ENCODE data around the gene TMEM238L. TPM values are rescaled to one million over a fixed set of nuclear protein-coding genes. Genes with fewer than 3 reads are reported as not detected.

The TMEM238L gene
- total RNA-seq, 4 donors from 2014 or later, result 0.23 to 7.0 (median 3.1) TPM

DNA sequence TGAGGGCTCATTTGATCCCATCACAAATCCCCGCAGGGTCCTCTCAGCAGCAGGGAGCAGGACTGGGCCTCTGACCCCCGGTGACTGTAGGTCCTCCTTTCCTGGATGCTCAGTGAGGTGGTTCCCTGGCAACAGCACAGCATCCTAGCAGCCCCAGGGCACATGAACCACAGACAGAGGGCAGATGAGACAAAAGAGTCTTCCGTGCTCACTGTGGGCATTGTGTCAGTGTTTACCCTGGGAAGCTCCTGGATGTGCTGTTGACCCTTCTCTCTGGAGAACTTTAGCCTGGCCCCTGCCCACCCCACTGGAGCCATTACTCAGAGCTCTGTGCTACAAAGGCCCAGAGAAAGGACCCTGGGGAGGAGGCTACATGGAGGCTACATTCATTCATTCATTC, 52.3 kb downstream of the TMEM238L start:
- 83 to 89% methylated on average over 2 to 3 of the region's 3 CpGs for WGBS, 2 donors
- no peak overlapping the region for H3K4me3 ChIP-seq (ENCODE audit: low read depth, poor library complexity, severe bottlenecking)
- no peak for TF ChIP-seq POLR2A (IDR thresholded peaks at IDR 0.05)
- TF ChIP-seq, protein P1, sequence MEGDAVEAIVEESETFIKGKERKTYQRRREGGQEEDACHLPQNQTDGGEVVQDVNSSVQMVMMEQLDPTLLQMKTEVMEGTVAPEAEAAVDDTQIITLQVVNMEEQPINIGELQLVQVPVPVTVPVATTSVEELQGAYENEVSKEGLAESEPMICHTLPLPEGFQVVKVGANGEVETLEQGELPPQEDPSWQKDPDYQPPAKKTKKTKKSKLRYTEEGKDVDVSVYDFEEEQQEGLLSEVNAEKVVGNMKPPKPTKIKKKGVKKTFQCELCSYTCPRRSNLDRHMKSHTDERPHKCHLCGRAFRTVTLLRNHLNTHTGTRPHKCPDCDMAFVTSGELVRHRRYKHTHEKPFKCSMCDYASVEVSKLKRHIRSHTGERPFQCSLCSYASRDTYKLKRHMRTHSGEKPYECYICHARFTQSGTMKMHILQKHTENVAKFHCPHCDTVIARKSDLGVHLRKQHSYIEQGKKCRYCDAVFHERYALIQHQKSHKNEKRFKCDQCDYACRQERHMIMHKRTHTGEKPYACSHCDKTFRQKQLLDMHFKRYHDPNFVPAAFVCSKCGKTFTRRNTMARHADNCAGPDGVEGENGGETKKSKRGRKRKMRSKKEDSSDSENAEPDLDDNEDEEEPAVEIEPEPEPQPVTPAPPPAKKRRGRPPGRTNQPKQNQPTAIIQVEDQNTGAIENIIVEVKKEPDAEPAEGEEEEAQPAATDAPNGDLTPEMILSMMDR (IDR thresholded peaks at IDR 0.05), result no peak
- intact Hi-C loops (cut with DNase I; ENCODE audit: low total_unique reads), result no loop called here
- no peak for DNase-seq (ENCODE audit: low spot score in 2 of 2)

DNA sequence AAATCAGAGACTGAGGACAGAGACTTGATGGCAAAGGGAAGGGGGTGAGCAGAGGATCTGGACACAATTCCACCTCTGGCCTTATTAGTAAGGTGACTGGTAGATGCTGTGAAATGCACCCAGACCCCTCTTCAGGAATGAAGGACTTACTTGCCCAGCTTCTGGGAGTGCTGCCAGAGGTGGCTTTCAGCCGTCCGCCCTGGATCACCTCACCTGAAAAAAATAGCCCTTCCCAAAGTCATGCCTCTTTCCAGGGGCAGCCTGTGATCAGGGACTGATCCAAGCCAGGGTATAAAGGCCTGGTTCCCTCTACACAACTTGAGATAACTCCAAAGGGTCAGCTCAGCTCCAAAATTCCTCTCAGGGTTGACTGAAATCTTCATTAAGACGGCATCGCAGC, 53.7 kb downstream of the TMEM238L start:
- no peak for TF ChIP-seq POLR2A (IDR thresholded peaks at IDR 0.05)
- TF ChIP-seq, protein P1 (IDR thresholded peaks at IDR 0.05), result no peak
- no peak overlapping the region for H3K4me3 ChIP-seq (ENCODE audit: low read depth, poor library complexity, severe bottlenecking)
- no peak for DNase-seq (ENCODE audit: low spot score in 2 of 2)
- intact Hi-C loops (cut with DNase I; ENCODE audit: low total_unique reads), result no loop called here
- 89 to 99% methylated on average over 4 of the region's 4 CpGs for WGBS, 2 donors

DNA sequence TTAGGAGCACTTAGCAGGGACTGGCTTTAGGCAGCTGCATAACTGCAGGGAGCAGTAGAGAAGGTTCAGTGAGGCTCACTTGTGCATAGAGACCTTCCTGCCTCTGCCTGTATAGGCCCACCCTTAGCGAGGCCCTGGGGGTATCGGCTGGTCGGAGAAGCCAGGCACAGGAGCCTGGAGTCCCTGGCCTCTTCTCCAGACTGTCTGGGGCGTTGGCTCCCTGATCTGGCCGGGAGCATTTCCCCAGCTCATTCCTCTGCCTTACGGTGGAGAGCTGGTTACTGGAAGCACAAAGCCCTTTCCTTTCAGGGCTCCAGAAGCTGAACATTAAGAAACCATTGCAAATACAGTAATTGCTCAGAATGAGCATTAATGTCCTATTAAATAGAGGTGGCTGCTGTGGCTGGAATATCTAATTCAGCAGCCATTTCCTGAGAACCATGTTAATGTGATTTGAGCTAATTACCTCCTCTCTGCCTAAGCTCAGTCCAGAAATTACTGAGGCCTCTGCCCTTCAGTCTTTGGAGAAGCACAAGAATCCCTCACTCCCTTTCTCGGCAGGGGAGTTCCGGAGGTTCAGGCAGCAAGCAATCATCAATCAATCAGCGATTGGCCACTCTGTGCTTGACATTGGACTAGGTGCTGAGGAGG, 55.2 kb downstream of the TMEM238L start:
- no peak for TF ChIP-seq POLR2A (IDR thresholded peaks at IDR 0.05)
- TF ChIP-seq, protein P1 (IDR thresholded peaks at IDR 0.05), result no peak
- intact Hi-C loops (cut with DNase I; ENCODE audit: low total_unique reads), result no loop called here
- no peak for DNase-seq (ENCODE audit: low spot score in 2 of 2)
- 35 to 45% methylated on average over 9 of the region's 9 CpGs for WGBS, 2 donors
- H3K4me3 ChIP-seq (ENCODE audit: low read depth, poor library complexity, severe bottlenecking), result no peak overlapping the region

DNA sequence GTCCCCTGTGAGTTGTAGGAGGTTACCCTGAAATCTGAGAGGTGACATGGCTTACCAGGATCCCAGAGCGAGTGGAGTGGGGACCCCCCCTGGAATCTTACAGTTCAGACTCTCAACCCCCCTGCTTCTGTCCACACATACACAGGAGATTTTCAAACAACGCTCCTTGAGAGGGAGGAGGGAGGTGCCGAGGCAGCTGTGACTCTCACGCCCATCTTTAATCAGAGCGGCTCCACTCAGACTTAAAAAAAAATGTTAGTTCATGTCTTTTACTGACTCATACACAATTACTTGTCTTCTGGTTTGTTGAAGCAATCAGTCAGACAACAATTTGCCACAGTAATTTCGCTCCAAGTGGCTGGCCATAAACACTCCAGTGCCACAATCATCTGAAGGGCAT, 58.7 kb downstream of the TMEM238L start:
- 18 to 31% methylated on average over 6 of the region's 6 CpGs for WGBS, 2 donors
- intact Hi-C loops (cut with DNase I; ENCODE audit: low total_unique reads), result no loop called here
- TF ChIP-seq, protein P1 (IDR thresholded peaks at IDR 0.05), result no peak
- no peak for TF ChIP-seq POLR2A (IDR thresholded peaks at IDR 0.05)
- no peak overlapping the region for H3K4me3 ChIP-seq (ENCODE audit: low read depth, poor library complexity, severe bottlenecking)
- peak in 1 of 2 donors; percentile 88 for DNase-seq (ENCODE audit: low spot score in 2 of 2)

Other genes with a start within 250 kb of the TMEM238L start
- gene MYH3, start 146.8 kb downstream of the TMEM238L start, total RNA-seq, result 1 to 10 TPM; 1.2 to 1.5 (median 1.4) TPM
- gene SCO1, start 106.6 kb downstream of the TMEM238L start, total RNA-seq, result 10 to 100 TPM; 11.3 to 33.8 (median 16.2) TPM
- gene ADPRM, start 106.5 kb downstream of the TMEM238L start, total RNA-seq, result 10 to 100 TPM in 3 of 4 donors, 1 to 10 TPM in 1; 9.5 to 23.4 (median 16.6) TPM
- 10 to 100 TPM in 1 of 4 donors, 1 to 10 TPM in 3; 2.8 to 54.5 (median 3.7) TPM for gene TMEM220, start 74.1 kb downstream of the TMEM238L start, total RNA-seq
- gene PIRT, start 34.0 kb upstream of the TMEM238L start, total RNA-seq, result under 1 TPM in 2 of 4 donors, not detected in 2; 0.06 to 0.42 TPM

Measured in lower leg skin (tissue), 4 donors.